Kidney epithelial cell (primary cell): ENCODE data around the gene PIEZO2. TPM values are rescaled to one million over a fixed set of nuclear protein-coding genes. Genes with fewer than 3 reads are reported as not detected.

Source experiments
- DNase-seq: peaks from one replicate; pipeline ENCODE4 v3.0.0-alpha.2; 2010; ENCODE audit warnings: low read depth
- H3K27me3 ChIP-seq: 2 replicates; pipeline ENCODE4 v1.6.0; 2011; ENCODE audit warnings: low read length; ENCODE audit not compliant: control insufficient read depth, insufficient read depth
- H3K36me3 ChIP-seq: 2 replicates; pipeline ENCODE4 v1.5.1; 2011; ENCODE audit warnings: low read length; ENCODE audit not compliant: control insufficient read depth, insufficient read depth
- H3K4me3 ChIP-seq: 2 replicates; pipeline ENCODE4 v1.5.1; 2011; ENCODE audit warnings: low read depth, mild to moderate bottlenecking, control low read depth, low read length
- total RNA-seq: library from RNA; depleted of rRNA; stranded (reverse); fragments of >200 nt; gene quantifications from 2 replicates; pipeline ENCODE4 v1.2.3, GENCODE V29; 2015
- TF ChIP-seq, protein P1 (sequence below): IDR thresholded peaks from 2 replicates; pipeline ENCODE4 v1.5.1; 2011; ENCODE audit warnings: mild to moderate bottlenecking, moderate library complexity, low read length, control low read depth, inconsistent platforms; ENCODE audit not compliant: insufficient read depth, poor library complexity, severe bottlenecking

Gene PIEZO2
- total RNA-seq, 1 donor from 2014 or later, result 1.8 TPM

DNA sequence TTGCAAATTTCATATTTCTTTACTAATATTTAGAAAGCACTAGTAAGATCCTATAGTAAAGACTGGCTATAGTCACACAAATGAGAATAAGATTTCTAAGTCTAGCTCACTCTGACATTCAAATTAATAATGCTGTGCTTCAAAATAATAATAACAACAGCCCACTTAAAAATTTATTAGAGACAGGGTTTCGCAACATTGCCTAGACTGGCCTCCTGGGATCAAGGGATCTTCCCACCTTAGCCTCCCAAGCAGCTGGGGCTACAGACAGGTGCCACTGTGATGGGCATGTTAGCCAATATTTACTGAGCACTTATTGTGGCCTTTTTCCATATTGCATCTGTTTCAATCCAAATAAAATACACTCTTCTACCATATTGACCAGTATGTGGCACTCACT is 96.1 kb downstream of the PIEZO2 start:
- H3K36me3 ChIP-seq, result no peaks in the 10 kb centered on the region
- DNase-seq, result no peak
- H3K27me3 ChIP-seq, result no peaks in the 10 kb centered on the region
- TF ChIP-seq, protein P1, sequence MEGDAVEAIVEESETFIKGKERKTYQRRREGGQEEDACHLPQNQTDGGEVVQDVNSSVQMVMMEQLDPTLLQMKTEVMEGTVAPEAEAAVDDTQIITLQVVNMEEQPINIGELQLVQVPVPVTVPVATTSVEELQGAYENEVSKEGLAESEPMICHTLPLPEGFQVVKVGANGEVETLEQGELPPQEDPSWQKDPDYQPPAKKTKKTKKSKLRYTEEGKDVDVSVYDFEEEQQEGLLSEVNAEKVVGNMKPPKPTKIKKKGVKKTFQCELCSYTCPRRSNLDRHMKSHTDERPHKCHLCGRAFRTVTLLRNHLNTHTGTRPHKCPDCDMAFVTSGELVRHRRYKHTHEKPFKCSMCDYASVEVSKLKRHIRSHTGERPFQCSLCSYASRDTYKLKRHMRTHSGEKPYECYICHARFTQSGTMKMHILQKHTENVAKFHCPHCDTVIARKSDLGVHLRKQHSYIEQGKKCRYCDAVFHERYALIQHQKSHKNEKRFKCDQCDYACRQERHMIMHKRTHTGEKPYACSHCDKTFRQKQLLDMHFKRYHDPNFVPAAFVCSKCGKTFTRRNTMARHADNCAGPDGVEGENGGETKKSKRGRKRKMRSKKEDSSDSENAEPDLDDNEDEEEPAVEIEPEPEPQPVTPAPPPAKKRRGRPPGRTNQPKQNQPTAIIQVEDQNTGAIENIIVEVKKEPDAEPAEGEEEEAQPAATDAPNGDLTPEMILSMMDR, result no peak
- H3K4me3 ChIP-seq, result no peak overlapping the region

DNA sequence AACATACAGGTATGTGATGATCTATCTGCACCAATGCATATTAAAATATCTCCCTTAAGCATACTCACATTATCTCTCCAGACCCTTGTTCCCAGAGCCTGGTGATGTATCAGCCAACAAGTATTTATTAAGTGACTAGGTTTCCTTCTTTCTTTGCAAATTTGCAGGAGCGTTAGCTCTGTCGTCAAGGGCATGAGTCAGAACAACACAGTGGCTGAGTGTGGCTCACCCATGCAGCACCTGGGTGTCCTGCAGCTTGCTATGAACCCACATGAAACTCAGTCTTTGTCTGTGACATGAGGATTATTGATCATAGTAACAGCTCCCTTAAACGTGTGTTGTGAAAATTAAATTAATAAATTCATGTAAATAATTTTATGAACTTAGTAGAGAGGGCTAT is 96.6 kb downstream of the PIEZO2 start:
- no peak overlapping the region for H3K4me3 ChIP-seq
- H3K27me3 ChIP-seq, result no peaks in the 10 kb centered on the region
- no peaks in the 10 kb centered on the region for H3K36me3 ChIP-seq
- TF ChIP-seq, protein P1, result no peak
- DNase-seq, result no peak

DNA sequence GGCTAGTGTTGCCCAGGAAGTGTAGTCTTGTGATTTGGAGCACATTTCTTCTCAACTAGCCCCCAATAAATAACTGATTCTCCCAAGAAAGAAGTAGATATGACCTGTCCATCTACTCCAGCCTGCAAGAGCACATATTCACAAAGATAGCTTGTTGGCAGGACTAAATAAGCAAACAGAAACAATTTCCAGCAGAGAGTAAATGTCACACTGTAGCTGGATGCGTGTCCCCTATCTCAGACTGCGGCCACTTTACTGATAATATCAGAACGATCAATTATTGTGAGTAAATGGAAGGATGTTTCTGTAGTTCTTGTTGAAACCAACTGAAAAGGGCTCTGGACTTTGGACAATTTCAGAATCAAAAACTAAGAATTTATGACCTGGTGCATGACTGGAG is 97.9 kb downstream of the PIEZO2 start:
- Histone ChIP-seq H3K27me3 (no peaks in the 10 kb centered on the region), H3K36me3 (no peaks in the 10 kb centered on the region), H3K4me3 (no peak overlapping the region)
- DNase-seq, result no peak
- TF ChIP-seq, protein P1, result no peak

DNA sequence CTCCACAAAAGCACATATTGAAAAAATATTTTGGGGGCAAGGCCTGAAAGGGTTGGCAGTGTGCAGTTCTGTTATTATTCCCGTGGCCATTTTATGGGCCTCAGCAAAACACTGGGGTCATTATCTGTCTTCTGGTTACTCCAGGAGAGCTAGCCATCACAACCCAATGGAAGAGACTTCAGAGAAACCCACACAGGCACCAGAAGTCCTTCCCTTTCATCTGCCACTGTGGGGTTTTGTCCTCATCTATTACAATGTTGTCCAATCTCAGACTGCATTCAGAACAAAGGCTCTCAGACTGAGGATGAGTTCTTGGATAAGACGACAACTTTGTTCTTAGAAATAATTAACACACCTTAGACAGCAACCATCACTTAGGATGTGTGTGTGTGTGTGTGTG is 98.4 kb downstream of the PIEZO2 start:
- Histone ChIP-seq H3K4me3 (no peak overlapping the region), H3K36me3 (no peaks in the 10 kb centered on the region), H3K27me3 (no peaks in the 10 kb centered on the region)
- TF ChIP-seq, protein P1, result no peak
- no peak for DNase-seq

DNA sequence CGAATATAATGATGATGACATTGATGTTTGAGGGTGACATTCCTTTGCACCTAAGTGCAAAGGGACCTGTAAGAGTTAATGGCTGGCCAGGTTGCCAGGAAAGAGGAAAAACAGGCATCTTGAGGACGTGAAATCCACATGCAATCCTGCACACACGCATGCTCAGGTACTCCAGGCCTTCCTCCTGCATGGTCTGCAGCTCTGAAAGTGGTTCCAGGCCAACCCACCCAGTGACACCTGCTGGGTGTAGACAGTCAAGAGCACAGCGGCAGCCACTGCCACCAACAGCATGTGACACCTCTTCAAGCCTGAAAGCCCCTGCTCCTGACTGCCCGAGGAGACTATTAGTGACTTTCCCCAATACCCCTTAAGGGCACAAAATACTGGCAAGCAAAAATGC is 101.6 kb downstream of the PIEZO2 start:
- no peaks in the 10 kb centered on the region for H3K36me3 ChIP-seq
- H3K4me3 ChIP-seq, result no peak overlapping the region
- H3K27me3 ChIP-seq, result no peaks in the 10 kb centered on the region
- DNase-seq, result no peak
- TF ChIP-seq, protein P1, result no peak

DNA sequence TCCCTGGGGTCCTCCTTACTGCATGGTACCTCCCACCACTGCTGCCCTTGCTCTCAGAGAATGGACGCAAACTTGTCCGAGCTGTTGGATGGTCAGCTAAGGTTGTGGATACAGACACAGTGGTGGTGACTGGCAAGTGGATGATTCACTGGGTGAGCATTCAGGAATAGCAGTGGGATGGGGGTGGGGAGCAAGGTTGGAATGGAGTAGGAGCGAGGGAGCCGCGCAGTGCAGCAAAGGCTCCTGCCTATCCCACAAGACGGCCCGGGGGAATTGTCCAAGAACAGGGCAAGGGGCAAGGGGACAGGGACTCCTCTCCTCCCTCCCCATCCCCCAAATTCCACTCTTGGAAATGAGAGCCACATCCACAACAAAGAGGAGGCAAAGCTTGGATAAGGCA is 102.2 kb downstream of the PIEZO2 start:
- no peak for DNase-seq
- H3K27me3 ChIP-seq, result no peaks in the 10 kb centered on the region
- H3K36me3 ChIP-seq, result no peaks in the 10 kb centered on the region
- TF ChIP-seq, protein P1, result no peak
- no peak overlapping the region for H3K4me3 ChIP-seq
